ENCODE measurements around the gene IGFBP6.

The IGFBP6 gene

DNA sequence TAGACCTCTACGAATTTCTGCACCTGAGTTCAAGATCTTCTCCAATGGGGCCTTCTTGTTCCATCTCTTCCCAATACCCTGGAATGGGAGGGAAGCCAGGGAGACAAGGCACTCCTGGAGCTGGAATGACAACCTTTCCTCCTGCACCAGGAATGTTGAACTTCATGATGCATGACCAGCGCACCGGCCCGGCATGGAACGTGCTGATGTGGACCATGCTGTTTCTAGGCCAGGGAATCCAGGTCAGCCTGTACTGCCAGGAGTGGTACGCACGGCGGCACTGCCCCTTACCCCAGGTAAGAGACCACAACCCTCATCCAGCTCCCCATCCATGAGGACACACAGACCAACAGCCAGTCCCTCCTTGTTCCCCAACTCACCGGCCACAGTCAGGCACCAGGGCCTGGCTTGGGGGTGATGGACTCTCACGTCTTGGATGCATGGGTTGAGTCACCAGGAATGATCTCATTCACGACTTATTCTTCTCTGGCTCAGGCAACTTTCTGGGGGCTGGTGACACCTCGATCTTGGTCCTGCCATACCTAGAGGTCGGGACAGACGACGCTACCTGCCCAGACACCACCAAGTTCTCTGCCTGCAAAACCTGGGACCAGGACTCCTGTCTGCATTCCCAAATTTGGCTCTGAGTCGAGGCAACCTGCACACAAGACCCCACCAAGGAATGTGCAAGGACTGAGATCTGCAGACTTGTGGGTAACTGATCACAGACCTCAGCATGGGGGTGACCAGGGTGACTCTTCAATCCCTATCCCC, 26.3 kb downstream of the IGFBP6 start:
- no peaks in the 10 kb centered on the region for H3K9me3 ChIP-seq (ENCODE audit: control insufficient read depth, low read length)
- H3K27me3 ChIP-seq (replicated peaks; ENCODE audit: control insufficient read depth, insufficient read depth, low read length, poor library complexity, severe bottlenecking) = no peaks in the 10 kb centered on the region
- no peak for DNase-seq
- no peaks in the 10 kb centered on the region for H3K4me1 ChIP-seq (ENCODE audit: control insufficient read depth, insufficient read depth, low read length, poor library complexity, severe bottlenecking)
- no peak overlapping the region for H3K4me3 ChIP-seq (ENCODE audit: insufficient read depth, low read depth, low read length, poor library complexity, severe bottlenecking)
- no peak overlapping the region for H3K27ac ChIP-seq (ENCODE audit: insufficient read depth, low read length, poor library complexity, severe bottlenecking)
- no peaks in the 10 kb centered on the region for H3K36me3 ChIP-seq (ENCODE audit: control insufficient read depth, insufficient read depth, low read length)

DNA sequence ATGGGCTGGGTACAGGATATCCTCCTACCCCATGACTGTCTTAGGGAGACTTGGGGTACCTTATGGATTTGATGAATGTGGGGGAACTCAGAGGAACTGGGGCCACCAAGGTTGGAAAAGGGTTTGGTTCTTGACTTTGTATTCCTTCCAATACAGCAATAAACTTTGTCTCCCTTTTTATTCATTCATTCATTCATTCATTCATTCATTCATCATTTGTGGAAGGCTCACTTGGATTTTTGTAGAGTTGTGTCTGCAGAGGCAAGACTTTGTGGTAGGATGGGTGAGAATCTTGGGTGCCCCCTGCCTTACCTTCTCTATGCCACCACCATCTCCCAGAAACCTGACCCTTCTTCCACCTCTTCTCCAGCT, 26.9 kb downstream of the IGFBP6 start:
- no peak for DNase-seq
- H3K9me3 ChIP-seq (ENCODE audit: control insufficient read depth, low read length) = no peaks in the 10 kb centered on the region
- H3K4me1 ChIP-seq (ENCODE audit: control insufficient read depth, insufficient read depth, low read length, poor library complexity, severe bottlenecking) = no peaks in the 10 kb centered on the region
- no peaks in the 10 kb centered on the region for H3K27me3 ChIP-seq (replicated peaks; ENCODE audit: control insufficient read depth, insufficient read depth, low read length, poor library complexity, severe bottlenecking)
- no peak overlapping the region for H3K27ac ChIP-seq (ENCODE audit: insufficient read depth, low read length, poor library complexity, severe bottlenecking)
- H3K4me3 ChIP-seq (ENCODE audit: insufficient read depth, low read depth, low read length, poor library complexity, severe bottlenecking) = no peak overlapping the region
- no peaks in the 10 kb centered on the region for H3K36me3 ChIP-seq (ENCODE audit: control insufficient read depth, insufficient read depth, low read length)

DNA sequence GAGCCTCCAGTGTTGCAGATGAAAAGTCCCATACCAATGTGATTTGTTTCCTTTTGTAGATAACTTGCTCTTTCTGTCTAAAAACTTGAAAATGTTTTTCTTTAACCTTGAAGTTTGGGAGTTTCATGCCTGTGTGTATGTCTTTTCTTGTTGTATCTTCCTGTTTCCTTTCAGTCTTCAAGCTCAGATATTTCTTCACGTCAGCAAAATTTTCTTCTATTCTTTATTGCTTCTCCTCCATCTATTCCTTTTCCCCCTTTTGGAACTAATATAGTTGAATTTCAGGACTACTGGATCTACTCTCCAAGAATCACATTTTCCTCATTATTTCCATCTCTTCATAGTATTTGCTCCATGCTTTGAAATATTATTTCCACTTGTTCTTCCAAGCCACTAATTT, 29.7 kb downstream of the IGFBP6 start:
- Histone ChIP-seq H3K27ac (ENCODE audit: insufficient read depth, low read length, poor library complexity, severe bottlenecking) (no peak overlapping the region), H3K27me3 (replicated peaks; ENCODE audit: control insufficient read depth, insufficient read depth, low read length, poor library complexity, severe bottlenecking) (no peaks in the 10 kb centered on the region), H3K4me3 (ENCODE audit: insufficient read depth, low read depth, low read length, poor library complexity, severe bottlenecking) (no peak overlapping the region), H3K36me3 (ENCODE audit: control insufficient read depth, insufficient read depth, low read length) (no peaks in the 10 kb centered on the region), H3K9me3 (ENCODE audit: control insufficient read depth, low read length) (no peaks in the 10 kb centered on the region), H3K4me1 (ENCODE audit: control insufficient read depth, insufficient read depth, low read length, poor library complexity, severe bottlenecking) (no peaks in the 10 kb centered on the region)
- DNase-seq = no peak

DNA sequence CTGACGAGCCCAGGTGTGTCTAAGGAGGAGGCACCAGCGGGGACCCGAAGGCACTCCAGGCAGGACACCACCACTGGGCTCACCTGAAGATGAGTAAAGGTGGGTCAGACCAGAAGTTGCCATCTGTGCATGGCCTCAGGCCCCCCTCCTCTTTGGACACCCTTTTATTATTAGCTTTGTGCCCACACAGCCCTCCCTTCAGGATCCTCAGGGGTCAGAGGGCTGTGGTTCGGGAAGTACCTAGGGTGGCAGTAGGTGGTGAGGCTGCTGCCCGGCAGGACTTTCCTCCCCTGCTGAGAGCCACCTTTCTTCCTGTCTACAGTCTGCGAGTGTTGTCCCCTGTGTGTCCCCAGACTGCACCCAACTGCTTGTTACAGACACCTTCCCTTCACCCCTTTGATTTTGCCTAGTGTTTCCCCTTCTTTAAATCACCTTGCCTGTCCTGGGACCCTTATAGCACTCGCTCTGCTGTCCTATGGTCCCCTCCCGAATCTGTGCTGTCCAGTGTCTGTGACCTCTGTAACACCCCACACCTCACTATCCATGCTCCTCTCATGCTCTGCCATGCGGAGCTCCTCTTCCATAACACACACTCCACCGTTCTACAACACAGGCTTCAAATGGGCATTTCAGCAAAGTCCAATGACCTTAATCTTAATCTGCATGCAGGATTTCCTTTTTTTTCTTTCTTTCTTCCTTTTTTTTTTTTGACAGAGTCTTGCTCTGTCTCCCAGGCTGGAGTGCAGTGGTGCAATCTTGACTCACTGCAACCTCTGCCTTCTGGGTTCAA, 31.5 kb downstream of the IGFBP6 start:
- Histone ChIP-seq H3K27ac (ENCODE audit: insufficient read depth, low read length, poor library complexity, severe bottlenecking) (no peak overlapping the region), H3K4me3 (ENCODE audit: insufficient read depth, low read depth, low read length, poor library complexity, severe bottlenecking) (no peak overlapping the region)
- DNase-seq = no peak

DNA sequence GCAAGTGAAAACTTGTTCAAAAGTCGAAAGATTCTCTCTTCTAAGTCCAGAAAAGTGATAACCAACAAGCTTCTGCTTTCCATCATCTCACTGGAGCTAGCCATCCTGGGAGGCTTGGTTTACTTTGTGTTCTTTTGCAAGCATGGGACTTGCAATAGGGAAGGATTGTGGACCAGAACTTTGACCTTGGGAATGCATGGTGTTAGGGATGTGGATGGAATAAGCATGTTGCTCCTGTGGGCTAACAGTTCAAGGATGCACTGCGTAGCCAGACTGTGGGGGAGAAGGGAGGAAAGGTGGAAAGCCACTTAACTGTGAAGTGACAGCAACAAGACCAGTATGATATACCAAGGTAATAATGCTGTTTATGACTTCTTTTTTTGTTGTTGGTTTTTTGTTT, 34.4 kb downstream of the IGFBP6 start:
- no peaks in the 10 kb centered on the region for H3K27me3 ChIP-seq (replicated peaks; ENCODE audit: control insufficient read depth, insufficient read depth, low read length, poor library complexity, severe bottlenecking)
- no peak overlapping the region for H3K4me3 ChIP-seq (ENCODE audit: insufficient read depth, low read depth, low read length, poor library complexity, severe bottlenecking)
- peaks cover 3% of the 10 kb centered on the region for H3K9me3 ChIP-seq (ENCODE audit: control insufficient read depth, low read length)
- DNase-seq = no peak
- no peaks in the 10 kb centered on the region for H3K36me3 ChIP-seq (ENCODE audit: control insufficient read depth, insufficient read depth, low read length)
- no peaks in the 10 kb centered on the region for H3K4me1 ChIP-seq (ENCODE audit: control insufficient read depth, insufficient read depth, low read length, poor library complexity, severe bottlenecking)
- no peak overlapping the region for H3K27ac ChIP-seq (ENCODE audit: insufficient read depth, low read length, poor library complexity, severe bottlenecking)

More for the DNA sequence above, 31.5 kb downstream of the IGFBP6 start:
- Histone ChIP-seq H3K27me3 (replicated peaks; ENCODE audit: control insufficient read depth, insufficient read depth, low read length, poor library complexity, severe bottlenecking) (no peaks in the 10 kb centered on the region), H3K9me3 (ENCODE audit: control insufficient read depth, low read length) (no peaks in the 10 kb centered on the region), H3K36me3 (ENCODE audit: control insufficient read depth, insufficient read depth, low read length) (no peaks in the 10 kb centered on the region), H3K4me1 (ENCODE audit: control insufficient read depth, insufficient read depth, low read length, poor library complexity, severe bottlenecking) (no peaks in the 10 kb centered on the region)

DNA sequence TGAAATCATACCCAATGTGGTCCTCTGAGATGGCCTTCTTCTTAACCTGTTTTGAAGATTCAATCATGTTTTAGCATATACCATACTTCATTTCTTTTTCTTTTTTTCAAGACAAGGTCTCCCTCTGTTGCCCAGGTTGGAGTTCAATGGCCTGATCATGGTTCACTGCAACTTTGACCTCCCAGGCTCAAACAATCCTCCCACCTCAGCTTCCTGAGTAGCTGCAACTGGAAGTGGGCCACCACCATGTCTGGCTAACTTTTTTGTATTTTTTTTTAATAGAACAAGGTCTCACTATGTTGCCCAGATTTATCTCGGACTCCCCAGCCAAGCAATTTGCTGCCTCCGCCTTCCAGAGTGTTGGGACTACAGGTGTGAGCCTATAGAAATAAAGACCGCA, 36.3 kb downstream of the IGFBP6 start:
- Histone ChIP-seq H3K27ac (ENCODE audit: insufficient read depth, low read length, poor library complexity, severe bottlenecking) (no peak overlapping the region), H3K27me3 (replicated peaks; ENCODE audit: control insufficient read depth, insufficient read depth, low read length, poor library complexity, severe bottlenecking) (no peaks in the 10 kb centered on the region), H3K9me3 (ENCODE audit: control insufficient read depth, low read length) (peaks cover 5% of the 10 kb centered on the region), H3K4me1 (ENCODE audit: control insufficient read depth, insufficient read depth, low read length, poor library complexity, severe bottlenecking) (no peaks in the 10 kb centered on the region), H3K36me3 (ENCODE audit: control insufficient read depth, insufficient read depth, low read length) (no peaks in the 10 kb centered on the region), H3K4me3 (ENCODE audit: insufficient read depth, low read depth, low read length, poor library complexity, severe bottlenecking) (no peak overlapping the region)
- no peak for DNase-seq

DNA sequence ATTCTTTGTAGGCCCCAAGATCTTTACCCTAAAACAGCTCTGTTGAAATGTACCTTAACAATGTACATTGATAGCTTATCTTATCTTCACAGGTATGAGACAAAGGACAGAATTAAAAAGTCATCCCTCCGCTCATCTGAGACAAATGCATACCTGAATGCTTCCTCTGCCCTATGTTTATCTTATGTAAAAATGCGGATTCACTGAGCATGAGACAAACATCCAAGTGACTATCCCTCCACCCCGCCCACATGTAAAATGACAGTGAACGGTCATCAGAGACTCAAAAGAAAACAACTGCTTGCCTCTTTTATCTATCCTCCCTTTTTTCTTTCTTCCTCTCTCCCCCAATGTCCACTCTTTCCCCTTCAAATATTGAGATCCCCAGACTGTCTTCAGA, 45.9 kb downstream of the IGFBP6 start:
- Histone ChIP-seq H3K27ac (ENCODE audit: insufficient read depth, low read length, poor library complexity, severe bottlenecking) (no peak overlapping the region), H3K36me3 (ENCODE audit: control insufficient read depth, insufficient read depth, low read length) (no peaks in the 10 kb centered on the region), H3K27me3 (replicated peaks; ENCODE audit: control insufficient read depth, insufficient read depth, low read length, poor library complexity, severe bottlenecking) (no peaks in the 10 kb centered on the region), H3K9me3 (ENCODE audit: control insufficient read depth, low read length) (no peaks in the 10 kb centered on the region), H3K4me1 (ENCODE audit: control insufficient read depth, insufficient read depth, low read length, poor library complexity, severe bottlenecking) (no peaks in the 10 kb centered on the region), H3K4me3 (ENCODE audit: insufficient read depth, low read depth, low read length, poor library complexity, severe bottlenecking) (no peak overlapping the region)
- DNase-seq = no peak

DNA sequence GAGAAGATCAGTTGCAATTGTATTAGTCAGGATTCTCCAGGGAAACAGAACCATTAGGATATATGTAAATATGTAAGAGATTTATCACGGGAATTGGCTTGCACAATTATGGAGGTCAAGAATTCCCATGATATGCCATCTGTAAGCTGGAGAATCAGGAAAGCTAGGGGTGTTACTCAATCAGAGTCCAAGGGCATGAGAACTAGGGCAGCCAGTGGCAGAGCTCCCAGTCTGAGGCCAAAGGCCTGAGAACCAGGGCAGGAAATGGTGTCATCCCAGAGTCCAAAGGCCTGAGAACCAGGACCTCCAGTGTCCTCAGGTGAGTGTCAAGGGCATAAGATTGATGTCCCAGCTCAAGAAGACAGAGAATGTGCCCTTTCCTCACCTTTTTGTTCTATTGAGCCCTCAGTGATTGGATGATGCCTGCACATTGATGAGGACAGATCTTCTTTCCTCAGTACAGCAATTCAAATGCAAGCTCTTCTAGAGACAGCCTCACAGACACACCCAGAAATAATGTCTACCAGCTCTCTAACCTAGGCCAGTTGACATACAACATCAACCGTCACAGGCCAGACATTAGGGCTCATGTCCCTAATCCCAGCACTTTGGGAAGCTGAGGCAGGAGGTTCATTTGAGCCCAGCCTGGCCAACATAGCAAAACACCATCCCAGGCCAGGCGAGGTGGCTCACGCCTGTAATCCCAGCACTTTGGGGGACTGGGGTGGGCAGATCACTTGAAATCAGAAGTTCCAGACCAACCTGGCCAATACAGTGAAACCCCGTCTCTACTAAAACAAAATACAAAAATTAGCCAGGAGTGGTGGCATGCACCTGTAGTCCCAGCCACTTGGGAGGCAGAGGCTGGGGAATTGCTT, 48.2 kb downstream of the IGFBP6 start:
- no peak for DNase-seq
- no peak overlapping the region for H3K4me3 ChIP-seq (ENCODE audit: insufficient read depth, low read depth, low read length, poor library complexity, severe bottlenecking)

DNA sequence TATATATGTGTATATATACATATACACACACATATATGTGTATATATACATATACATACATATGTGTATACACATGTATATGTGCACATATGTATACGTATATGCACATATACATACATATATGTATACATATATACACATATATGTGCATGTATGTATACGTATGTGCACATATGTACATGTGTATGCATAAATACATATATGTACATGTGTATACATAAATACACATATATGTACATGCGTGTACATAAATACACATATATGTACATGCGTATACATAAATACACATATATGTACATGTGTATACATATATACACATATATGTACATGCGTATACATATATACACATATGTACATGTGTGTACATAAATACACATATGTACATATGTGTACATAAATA, 49.7 kb downstream of the IGFBP6 start:
- no peak overlapping the region for H3K4me3 ChIP-seq (ENCODE audit: insufficient read depth, low read depth, low read length, poor library complexity, severe bottlenecking)
- no peaks in the 10 kb centered on the region for H3K9me3 ChIP-seq (ENCODE audit: control insufficient read depth, low read length)
- H3K4me1 ChIP-seq (ENCODE audit: control insufficient read depth, insufficient read depth, low read length, poor library complexity, severe bottlenecking) = no peaks in the 10 kb centered on the region
- H3K27ac ChIP-seq (ENCODE audit: insufficient read depth, low read length, poor library complexity, severe bottlenecking) = no peak overlapping the region
- DNase-seq = no peak
- H3K27me3 ChIP-seq (replicated peaks; ENCODE audit: control insufficient read depth, insufficient read depth, low read length, poor library complexity, severe bottlenecking) = no peaks in the 10 kb centered on the region
- no peaks in the 10 kb centered on the region for H3K36me3 ChIP-seq (ENCODE audit: control insufficient read depth, insufficient read depth, low read length)

More for the DNA sequence above, 48.2 kb downstream of the IGFBP6 start:
- no peaks in the 10 kb centered on the region for H3K9me3 ChIP-seq (ENCODE audit: control insufficient read depth, low read length)
- H3K27me3 ChIP-seq (replicated peaks; ENCODE audit: control insufficient read depth, insufficient read depth, low read length, poor library complexity, severe bottlenecking) = no peaks in the 10 kb centered on the region
- no peak overlapping the region for H3K27ac ChIP-seq (ENCODE audit: insufficient read depth, low read length, poor library complexity, severe bottlenecking)
- H3K36me3 ChIP-seq (ENCODE audit: control insufficient read depth, insufficient read depth, low read length) = no peaks in the 10 kb centered on the region
- H3K4me1 ChIP-seq (ENCODE audit: control insufficient read depth, insufficient read depth, low read length, poor library complexity, severe bottlenecking) = no peaks in the 10 kb centered on the region
